ENCODE results near the gene MARK3. TPM values are rescaled to one million over a fixed set of nuclear protein-coding genes. Genes with fewer than 3 reads are reported as not detected.

MARK3 gene
- total and polyA plus RNA-seq, 2 of the 13 experiments (the other 11 are each of a cell fraction or from before 2014, with no cell fraction given), result 47.7 to 56.6 TPM

GRCh38 chr14:103535081-103535890 is 150.1 kb downstream of the MARK3 start:
- Histone ChIP-seq H3K27ac (ENCODE audit: extremely low read length, insufficient read depth, low read length) (no peak overlapping the region), H2AFZ (ENCODE audit: low read length) (no peak overlapping the region), H3K36me3 (replicated peaks in 1 of 2; ENCODE audit: control insufficient read depth in 1 of 2, insufficient read depth in 2 of 2, low read length in 2 of 2) (peaks cover 3 to 4% of the 10 kb centered on the region in 2 experiments; a peak in 3 of 5 replicates), H4K20me1 (ENCODE audit: insufficient read depth, low read length) (no peaks in the 10 kb centered on the region), H3K4me2 (ENCODE audit: low read depth, low read length) (no peak overlapping the region), H3K79me2 (ENCODE audit: insufficient read depth, low read length) (peaks cover 10% of the 10 kb centered on the region), H3K9ac (ENCODE audit: insufficient read depth, low read depth, low read length) (no peak overlapping the region), H3K4me3 (replicated peaks in 1 of 3; ENCODE audit: insufficient read depth in 1 of 3, low read depth in 2 of 3, low read length in 3 of 3) (no peak overlapping the region), H3K27me3 (ENCODE audit: control insufficient read depth in 1 of 2, insufficient read depth in 2 of 2, low read length in 2 of 2) (peaks cover 0 to 4% of the 10 kb centered on the region in 2 experiments; a peak in 1 of 5 replicates), H3K9me3 (ENCODE audit: low read length) (no peaks in the 10 kb centered on the region), H3K4me1 (ENCODE audit: insufficient read depth, low read length) (peaks cover 36% of the 10 kb centered on the region)
- peak; percentile 51 for TF ChIP-seq AGO2 (optimal IDR thresholded peaks at IDR 0.05; ENCODE audit: low read depth, low read length)
- TF ChIP-seq ZNF546 (CRISPR knock-in tag; conservative IDR thresholded peaks at IDR 0.05), result no peak
- 100% methylated on average over 2 of the region's 21 CpGs for WGBS (ENCODE audit: low lambda C conversion rate)
- in situ Hi-C loops (cut with HindIII; ENCODE audit: extremely low pct_ligation_motif_present, low pct_unique_long_range_greater_than_20kb), result no loop called here
- TSS peak; percentile 42 for BruUV-seq (replicated peaks)
- FAIRE-seq (no peak), DNase-seq (ENCODE audit: low spot score) (no peak), ATAC-seq (no peak)
- POLR2A ChIA-PET, result interaction anchor here (1.0 to 2.6 kb wide), 4 partner anchors 9 to 27 kb away, joined by 3 to 9 read pairs (median 5); partner anchors contain the start of genes BAG5, CKB and COA8
- intact Hi-C loops (cut with micrococcal nuclease; ENCODE audit: unreplicated experiment), result no loop called here
- CTCF ChIA-PET (ENCODE audit: low intra/inter-chr PET ratio, low total read pairs), result no interaction called here

GRCh38 chr14:103535891-103536565 is 150.8 kb downstream of the MARK3 start:
- no peak for DNase-seq (ENCODE audit: low spot score)
- intact Hi-C loops (cut with micrococcal nuclease; ENCODE audit: unreplicated experiment) (no loop called here), in situ Hi-C loops (cut with HindIII; ENCODE audit: extremely low pct_ligation_motif_present, low pct_unique_long_range_greater_than_20kb) (no loop called here)
- Histone ChIP-seq H3K9ac (ENCODE audit: insufficient read depth, low read depth, low read length) (no peak overlapping the region), H3K4me3 (replicated peaks in 1 of 3; ENCODE audit: insufficient read depth in 1 of 3, low read depth in 2 of 3, low read length in 3 of 3) (no peak overlapping the region), H3K9me3 (ENCODE audit: low read length) (no peaks in the 10 kb centered on the region), H2AFZ (ENCODE audit: low read length) (no peak overlapping the region), H3K79me2 (ENCODE audit: insufficient read depth, low read length) (peaks cover 2% of the 10 kb centered on the region), H3K4me2 (ENCODE audit: low read depth, low read length) (no peak overlapping the region), H3K27me3 (ENCODE audit: control insufficient read depth in 1 of 2, insufficient read depth in 2 of 2, low read length in 2 of 2) (peaks cover 0 to 6% of the 10 kb centered on the region in 2 experiments; a peak in 1 of 5 replicates), H3K27ac (ENCODE audit: extremely low read length, insufficient read depth, low read length) (no peak overlapping the region), H4K20me1 (ENCODE audit: insufficient read depth, low read length) (no peaks in the 10 kb centered on the region), H3K4me1 (ENCODE audit: insufficient read depth, low read length) (peaks cover 35% of the 10 kb centered on the region), H3K36me3 (replicated peaks in 1 of 2; ENCODE audit: control insufficient read depth in 1 of 2, insufficient read depth in 2 of 2, low read length in 2 of 2) (peaks cover 1 to 3% of the 10 kb centered on the region in 2 experiments; a peak in 3 of 5 replicates)
- CTCF ChIA-PET (ENCODE audit: low intra/inter-chr PET ratio, low total read pairs), result no interaction called here
- FAIRE-seq, result no peak
- TF ChIP-seq YY1 (IDR thresholded peaks at IDR 0.05; ENCODE audit: insufficient read depth, insufficient replicate concordance, low read depth, low read length) (no peak), TARDBP (CRISPR knock-in tag; IDR thresholded peaks at IDR 0.05) (no peak), THAP8 (CRISPR knock-in tag; IDR thresholded peaks at IDR 0.05; ENCODE audit: borderline replicate concordance) (no peak), ZBTB37 (CRISPR knock-in tag; IDR thresholded peaks at IDR 0.05) (no peak)
- POLR2A ChIA-PET, result interaction anchor here (1.0 to 6.9 kb wide), 6 partner anchors 7 to 26 kb away, joined by 3 to 37 read pairs (median 5); partner anchors contain the start of genes BAG5, CKB, COA8 and TRMT61A
- no TSS peak for BruUV-seq (replicated peaks)
- WGBS (ENCODE audit: low lambda C conversion rate), result no CpG with 5 or more reads among the region's 11 CpGs
- ATAC-seq, result no peak
